SKM-1 (cell line): ENCODE results near the gene P3H4.

Source experiments
- DNase-seq: peaks from one replicate; lab custom pipeline; 2025; ENCODE audit not compliant: unreplicated experiment; lab: John Stamatoyannopoulos, UW

P3H4 gene

DNA sequence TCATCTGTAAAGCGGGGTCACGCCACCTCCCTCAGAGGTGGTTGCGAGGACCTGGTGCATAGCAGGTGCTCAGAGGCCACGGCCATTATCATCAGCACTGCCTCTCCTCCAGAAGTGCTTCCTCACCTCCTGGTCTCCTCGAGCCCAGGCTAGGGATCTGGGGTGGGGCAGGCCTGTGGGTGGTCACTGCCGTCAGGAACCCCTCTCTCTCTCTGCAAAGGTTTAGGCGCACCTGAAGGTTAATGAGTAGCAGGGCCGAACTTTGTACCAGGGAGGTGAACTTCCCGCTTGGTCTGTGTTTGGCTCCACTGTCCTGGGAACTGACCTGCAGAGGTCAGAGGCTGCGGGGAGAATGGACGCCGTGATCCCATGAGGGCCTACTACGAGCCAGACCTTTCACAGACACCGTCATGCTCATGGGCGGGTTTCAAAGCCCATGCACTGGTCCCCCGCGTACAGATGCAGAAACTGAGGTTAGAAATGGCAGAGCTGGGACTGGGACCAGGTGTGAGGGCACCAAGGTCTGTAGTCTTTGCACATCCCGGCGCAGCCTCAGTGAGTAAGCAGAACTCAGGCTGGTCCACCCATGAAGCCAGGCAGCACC, 39.1 kb downstream of the P3H4 start:
- DNase-seq: no peak

DNA sequence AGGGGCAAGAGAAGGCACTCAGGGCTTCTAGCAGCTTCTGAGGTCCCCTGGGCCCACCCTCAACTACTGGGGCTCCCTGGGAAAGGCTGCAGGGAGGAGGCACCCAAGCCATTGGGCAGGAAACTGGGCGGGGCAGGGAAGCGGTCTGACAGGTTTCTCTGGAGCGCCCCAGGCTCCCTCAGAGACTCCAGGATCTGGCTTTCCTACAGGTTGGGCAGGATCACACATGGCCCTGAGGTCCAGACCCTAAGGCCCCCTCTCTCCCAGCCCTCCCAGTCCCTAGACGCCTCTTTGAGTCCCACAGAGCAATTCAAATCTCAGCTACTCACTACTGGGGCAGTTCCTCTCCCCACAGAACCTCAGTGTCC, 39.5 kb downstream of the P3H4 start:
- DNase-seq: no peak

GRCh38 chr17:41771389-41772206, 40.2 kb downstream of the P3H4 start:
- DNase-seq: no peak

DNA sequence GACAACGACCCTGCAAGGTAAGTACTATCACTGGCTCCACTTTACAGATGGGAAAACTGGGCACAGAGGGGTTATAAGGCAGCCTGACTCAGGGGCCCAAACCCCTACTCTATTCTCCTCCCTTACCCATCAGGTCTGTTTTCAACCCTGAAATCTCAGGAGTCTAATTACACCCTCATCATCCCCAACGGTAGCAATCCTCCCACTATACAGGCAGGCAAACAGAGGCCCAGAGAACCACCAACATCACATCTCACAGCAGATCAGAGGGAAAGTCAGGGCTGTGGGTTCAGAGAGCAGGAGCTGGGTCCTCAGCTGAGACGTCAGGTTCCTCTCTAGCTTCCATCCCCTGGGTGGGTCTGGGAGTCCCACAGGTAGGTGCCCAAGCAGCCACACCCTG, 41.8 kb downstream of the P3H4 start:
- DNase-seq: no peak

- no peak for DNase-seq
These were observed 42.3 kb downstream of the P3H4 start for GRCh38 chr17:41769346-41769862.

DNA sequence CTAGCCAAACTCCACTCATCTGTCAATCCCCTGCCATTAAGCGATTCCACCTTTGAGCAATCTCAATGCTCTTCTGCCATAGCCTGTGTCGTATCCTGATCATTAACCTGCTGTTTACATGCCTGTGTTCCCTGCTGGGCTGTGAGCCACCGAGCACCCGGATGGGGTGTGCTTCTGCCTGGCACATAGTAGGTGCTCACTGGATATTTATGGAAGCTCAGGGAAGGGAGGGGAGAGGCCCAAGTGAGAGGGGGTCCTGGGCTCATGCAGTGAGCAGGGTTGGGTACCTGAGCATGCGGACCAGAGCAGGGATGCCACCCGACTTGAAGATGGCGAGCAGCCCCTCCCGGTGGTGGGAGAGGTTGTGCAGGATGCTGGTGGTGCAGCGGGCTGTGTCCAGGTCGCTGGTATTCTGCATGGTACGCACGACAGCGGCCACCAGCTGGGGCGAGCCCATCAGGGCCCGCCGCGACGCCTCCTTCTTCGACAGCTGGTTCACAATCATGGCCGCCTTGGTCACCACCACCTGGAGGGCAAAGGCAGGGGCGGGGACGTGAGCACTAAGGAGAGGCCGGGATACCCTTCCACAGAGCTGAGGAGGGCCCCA, 43.0 kb downstream of the P3H4 start:
- no peak for DNase-seq

DNA sequence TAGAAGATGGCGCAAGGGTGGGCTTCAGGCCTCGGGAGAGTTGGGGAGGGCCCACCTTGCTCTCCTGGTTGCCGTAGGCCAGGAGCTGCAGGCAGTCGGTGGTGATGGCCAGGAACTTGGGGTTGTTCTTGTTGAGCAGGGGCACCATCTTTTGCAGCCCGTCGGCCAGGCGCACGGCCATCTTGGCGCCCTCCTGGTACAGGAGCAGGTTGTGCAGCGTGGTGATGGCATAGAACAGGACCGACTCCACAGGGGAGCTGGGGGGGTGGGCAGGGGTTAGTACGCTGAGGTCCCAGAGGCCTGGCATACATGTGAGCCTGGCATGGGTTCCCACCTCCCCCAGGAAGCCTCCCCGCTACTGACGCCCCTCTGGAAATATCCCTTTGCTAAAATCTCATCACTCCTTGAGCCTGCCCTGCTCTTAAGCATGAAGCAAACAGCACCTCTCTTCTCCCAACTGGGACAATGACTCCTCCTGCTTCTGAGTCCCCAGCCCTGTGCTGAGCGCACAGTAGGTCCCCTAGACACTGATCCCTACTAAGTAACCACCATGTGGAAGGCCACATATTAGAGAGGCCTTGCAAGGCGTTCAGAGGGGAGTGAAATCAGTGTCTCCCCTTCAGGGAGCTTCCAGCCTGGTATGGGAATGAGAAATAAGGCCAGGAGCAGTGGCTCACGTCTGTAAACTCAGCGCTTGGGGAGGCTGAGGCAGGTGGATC, 44.3 kb downstream of the P3H4 start:
- DNase-seq: no peak

DNA sequence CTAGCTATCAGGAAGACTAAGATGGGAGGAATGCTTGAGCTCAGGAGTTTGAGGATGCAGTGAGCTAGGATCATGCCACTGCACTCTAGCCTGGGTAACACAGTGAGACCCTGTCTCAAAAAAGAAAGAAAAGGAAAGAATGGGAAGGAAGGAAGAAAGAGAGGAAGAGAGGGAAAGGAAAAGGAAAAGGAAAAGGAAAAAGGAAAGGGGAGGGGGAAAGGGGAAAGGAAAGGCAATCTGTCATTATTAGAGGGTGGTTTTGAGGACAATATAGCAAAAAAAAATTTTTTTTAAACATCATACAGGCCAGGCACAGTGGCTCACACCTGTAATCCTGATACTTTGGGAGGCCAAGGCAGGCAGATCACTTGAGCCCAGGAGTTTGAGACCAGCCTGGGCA, 45.6 kb downstream of the P3H4 start:
- no peak for DNase-seq

DNA sequence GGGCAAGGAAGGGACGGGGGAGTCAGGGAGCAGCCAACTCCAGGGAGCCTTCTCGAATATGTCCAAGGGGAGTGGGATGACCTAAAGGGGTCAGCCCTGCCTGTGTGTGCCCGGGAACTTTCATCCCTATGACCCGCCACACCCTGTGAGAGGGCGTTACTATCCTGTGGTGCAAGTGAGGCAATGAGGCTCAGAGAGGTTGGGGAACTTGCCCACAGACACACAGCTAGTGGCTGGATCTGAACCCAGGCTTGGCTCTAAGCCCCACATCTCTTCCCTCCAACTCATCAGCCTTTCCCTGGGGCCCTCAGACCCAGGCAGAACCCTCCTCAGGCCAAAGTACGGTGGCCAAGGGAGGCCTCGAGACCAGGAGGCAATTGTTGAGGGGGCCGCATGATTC, 48.4 kb downstream of the P3H4 start:
- DNase-seq: no peak

- DNase-seq: no peak
These were observed 48.9 kb downstream of the P3H4 start for GRCh38 chr17:41762841-41763240.

GRCh38 chr17:41762391-41762790, 49.4 kb downstream of the P3H4 start:
- DNase-seq: no peak

DNA sequence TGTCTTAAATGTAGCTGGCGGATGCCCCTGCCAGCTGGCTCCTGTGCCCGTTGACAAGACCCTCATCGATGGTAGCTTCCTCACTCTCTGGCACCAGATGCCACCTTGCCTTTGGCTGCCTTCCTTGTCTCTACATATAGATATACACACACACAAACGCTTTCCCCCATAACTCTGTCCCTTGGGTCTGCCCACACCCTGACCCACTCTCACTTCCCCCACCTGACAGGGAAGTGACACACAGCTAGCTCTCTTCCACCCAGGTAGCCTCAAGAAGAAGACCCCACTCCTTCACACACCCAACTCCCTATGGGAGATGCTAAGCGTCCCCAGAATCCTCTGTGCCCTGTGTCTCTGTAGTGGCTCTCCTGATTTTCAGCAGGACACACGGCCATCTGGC, 50.9 kb downstream of the P3H4 start:
- DNase-seq: no peak

DNA sequence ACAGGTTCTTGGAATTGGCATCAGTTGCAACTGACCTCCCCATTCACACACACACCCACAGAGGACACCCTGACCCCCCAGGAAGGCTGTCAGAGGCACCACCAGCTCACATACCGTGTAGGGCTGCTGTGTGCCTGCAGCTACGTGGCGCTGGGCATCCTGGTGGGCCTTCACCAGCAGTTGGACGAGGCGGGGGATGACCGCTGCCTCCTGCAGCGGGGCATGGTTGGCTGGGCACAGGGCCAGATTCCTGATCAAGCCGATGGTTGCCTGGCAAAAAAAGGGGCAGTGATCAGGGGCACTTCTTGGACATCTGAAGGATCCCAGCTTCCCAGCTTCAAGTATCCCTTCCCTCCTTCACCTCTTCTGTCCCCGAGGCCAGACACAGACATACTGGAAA, 53.1 kb downstream of the P3H4 start:
- DNase-seq: no peak

DNA sequence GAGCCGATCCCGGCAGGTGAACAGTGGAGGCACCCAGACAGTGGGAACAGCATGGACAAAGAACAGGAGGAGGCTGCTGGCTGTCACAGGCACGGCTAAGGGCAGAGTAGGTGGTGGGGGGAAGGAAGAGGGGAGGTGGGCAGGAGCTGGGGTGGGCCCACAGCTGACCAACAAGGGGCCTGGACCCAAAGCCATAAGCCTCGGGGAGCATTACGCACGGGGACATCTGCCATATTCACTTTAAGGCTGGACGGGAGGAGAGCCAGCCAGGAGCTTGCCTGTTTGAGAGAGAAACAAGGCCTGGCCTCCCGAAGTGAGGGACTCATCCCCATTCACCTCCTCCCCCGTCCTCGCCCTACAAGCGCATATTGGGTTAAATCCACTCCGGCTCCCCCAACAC, 57.7 kb downstream of the P3H4 start:
- DNase-seq: no peak
